NOMO-1 treated with dmso at 0.1 percent for 144 hours (cell line): ENCODE data around the gene MON1B.

Experiments used
- DNase-seq: peaks from one replicate; lab custom pipeline; 2025; ENCODE audit not compliant: unreplicated experiment; lab: John Stamatoyannopoulos, UW

The MON1B gene

GRCh38 chr16:77195411-77195810 is 4.4 kb downstream of the MON1B start:
- no peak for DNase-seq

GRCh38 chr16:77197747-77198146 is 6.8 kb downstream of the MON1B start:
- DNase-seq, result no peak

- DNase-seq, result no peak
These were observed 8.2 kb downstream of the MON1B start, which contains the start of gene SYCE1L for GRCh38 chr16:77199211-77199610. Gene SYCE1L, plus strand, starts transcription at chr16:77199408. Its CDS starts 44 bp downstream, at chr16:77199452.

- no peak for DNase-seq
These were observed 15.5 kb downstream of the MON1B start for GRCh38 chr16:77206533-77206932.

GRCh38 chr16:77207030-77207429 is 16.0 kb downstream of the MON1B start:
- no peak for DNase-seq

GRCh38 chr16:77208382-77208781 is 17.4 kb downstream of the MON1B start:
- no peak for DNase-seq

GRCh38 chr16:77211880-77212740 is 21.1 kb downstream of the MON1B start:
- peak; percentile 70 for DNase-seq

GRCh38 chr16:77212741-77213541 is 22.0 kb downstream of the MON1B start:
- peak; percentile 40 for DNase-seq

- DNase-seq, result no peak
These were observed 22.6 kb downstream of the MON1B start for GRCh38 chr16:77213542-77214106.

GRCh38 chr16:77214411-77215138 is 23.6 kb downstream of the MON1B start:
- DNase-seq, result no peak

GRCh38 chr16:77219437-77219836 is 28.4 kb downstream of the MON1B start:
- DNase-seq, result no peak

GRCh38 chr16:77220427-77220826 is 29.4 kb downstream of the MON1B start:
- DNase-seq, result no peak

- no peak for DNase-seq
These were observed 30.5 kb downstream of the MON1B start for GRCh38 chr16:77221482-77221881.

GRCh38 chr16:77223184-77223583 is 32.2 kb downstream of the MON1B start:
- DNase-seq, result no peak

GRCh38 chr16:77225182-77225581 is 34.2 kb downstream of the MON1B start:
- DNase-seq, result no peak

- DNase-seq, result no peak
These were observed 36.8 kb downstream of the MON1B start for GRCh38 chr16:77227745-77228144.

- DNase-seq, result no peak
These were observed 40.1 kb downstream of the MON1B start for GRCh38 chr16:77231047-77231446.

GRCh38 chr16:77233799-77234519 is 43.0 kb downstream of the MON1B start:
- no peak for DNase-seq

GRCh38 chr16:77234611-77235010 is 43.6 kb downstream of the MON1B start:
- DNase-seq, result no peak

GRCh38 chr16:77236063-77236511 is 45.1 kb downstream of the MON1B start:
- DNase-seq, result peak; percentile 70
